IMR-90 (cell line): ENCODE measurements around the gene PCDH1. TPM values are rescaled to one million over a fixed set of nuclear protein-coding genes. Genes with fewer than 3 reads are reported as not detected.

ENCODE experiments used
- ATAC-seq: fragments of 200-7000 bp; cut with Tn5 transposase; 2 replicates; pipeline ENCODE4 v1.9.1; 2020; ENCODE audit warnings: low read depth, mild to moderate bottlenecking, moderate library complexity
- BruUV-seq: library from RNA; stranded (reverse); fragments of 400-500 nt; replicated peaks from 2 replicates; lab custom pipeline; 2021; lab: Mats Ljungman, UMichigan
- CTCF ChIA-PET: fragments of 300-600 bp; formaldehyde crosslinking; extraction: SDS; loops from one replicate; lab custom pipeline; 2021; ENCODE audit warnings: antibody characterized with exemption; lab: Yijun Ruan, JAX
- POLR2A ChIA-PET: fragments of 300-600 bp; sonication (Branson Sonifier 250); formaldehyde crosslinking; loops from one replicate; lab custom pipeline; 2022; ENCODE audit warnings: antibody characterized with exemption; ENCODE audit not compliant: unreplicated experiment; lab: Charles Lee
- DNase-seq: peaks from one replicate; pipeline ENCODE4 v3.0.0; 2013
- H2AFZ ChIP-seq: replicated peaks from 2 replicates; pipeline ENCODE3; 2013; ENCODE audit warnings: low read length, mild to moderate bottlenecking; ENCODE audit not compliant: poor library complexity
- H2AK5ac ChIP-seq: 2 replicates; pipeline ENCODE4 v1.6.1; 2013; ENCODE audit warnings: low read depth, low read length, inconsistent platforms
- H2AK9ac ChIP-seq: replicated peaks from 2 replicates; pipeline ENCODE3; 2013; ENCODE audit warnings: mild to moderate bottlenecking, low read depth, low read length, moderate library complexity; ENCODE audit not compliant: poor library complexity
- H2BK120ac ChIP-seq: 2 replicates; pipeline ENCODE4 v1.6.1; 2013; ENCODE audit warnings: low read depth, low read length, inconsistent platforms
- H2BK15ac ChIP-seq: 3 replicates; pipeline ENCODE4 v1.6.1; 2013; ENCODE audit warnings: low read depth, low read length, inconsistent platforms
- H2BK20ac ChIP-seq: 2 replicates; pipeline ENCODE4 v1.6.1; 2013; ENCODE audit warnings: low read depth, mild to moderate bottlenecking, inconsistent platforms, low read length, moderate library complexity
- H2BK5ac ChIP-seq: 2 replicates; pipeline ENCODE4 v1.6.1; 2013; ENCODE audit warnings: mild to moderate bottlenecking, low read depth, low read length, inconsistent platforms; ENCODE audit not compliant: poor library complexity, severe bottlenecking
- H3K14ac ChIP-seq: replicated peaks from 2 replicates; pipeline ENCODE4 v1.6.1; 2013; ENCODE audit warnings: low read depth, low read length, inconsistent platforms
- H3K18ac ChIP-seq: 2 replicates; pipeline ENCODE4 v1.6.1; 2013; ENCODE audit warnings: low read depth, low read length, control low read depth
- H3K23ac ChIP-seq: 2 replicates; pipeline ENCODE4 v1.6.1; 2013; ENCODE audit warnings: low read depth, low read length, inconsistent platforms
- H3K27ac ChIP-seq: 2 replicates; pipeline ENCODE4 v1.5.1; 2013; ENCODE audit warnings: mild to moderate bottlenecking, control low read depth, low read length; ENCODE audit not compliant: insufficient read depth
- H3K27me3 ChIP-seq: 2 replicates; pipeline ENCODE4 v1.6.1; 2013; ENCODE audit warnings: low read length; ENCODE audit not compliant: control insufficient read depth, insufficient read depth
- H3K36me3 ChIP-seq: 2 replicates; pipeline ENCODE4 v1.6.1; 2013; ENCODE audit warnings: low read length, mixed read lengths; ENCODE audit not compliant: control insufficient read depth, insufficient read depth
- H3K4ac ChIP-seq: 2 replicates; pipeline ENCODE4 v1.6.1; 2013; ENCODE audit warnings: low read depth, low read length, inconsistent platforms
- H3K4me1 ChIP-seq: 2 replicates; pipeline ENCODE4 v1.6.1; 2013; ENCODE audit warnings: low read length, mixed read lengths; ENCODE audit not compliant: control insufficient read depth, insufficient read depth
- H3K4me2 ChIP-seq: 2 replicates; pipeline ENCODE4 v1.6.1; 2013; ENCODE audit warnings: low read depth, mild to moderate bottlenecking, control low read depth, low read length, moderate library complexity
- H3K4me3 ChIP-seq: 2 replicates; pipeline ENCODE4 v1.5.1; 2013; ENCODE audit warnings: low read depth, mild to moderate bottlenecking, control low read depth, low read length, moderate library complexity; ENCODE audit not compliant: insufficient read depth
- H3K56ac ChIP-seq: 2 replicates; pipeline ENCODE4 v1.6.1; 2013; ENCODE audit warnings: low read length, inconsistent platforms; ENCODE audit not compliant: insufficient read depth; ENCODE audit errors: extremely low read depth
- H3K79me1 ChIP-seq, 2 experiments: 2 replicates each; pipeline ENCODE4 v1.6.1; 2013; ENCODE audit warnings: low read length in 2 of 2, inconsistent platforms in 1 of 2, low read depth in 1 of 2
- H3K9ac ChIP-seq: 2 replicates; pipeline ENCODE4 v1.6.1; 2013; ENCODE audit warnings: low read depth, low read length, control low read depth
- H3K9me1 ChIP-seq: 2 replicates; pipeline ENCODE4 v1.6.1; 2013; ENCODE audit warnings: low read length, inconsistent platforms; ENCODE audit not compliant: insufficient read depth
- H3K9me3 ChIP-seq: 2 replicates; pipeline ENCODE4 v1.6.1; 2013; ENCODE audit warnings: low read length; ENCODE audit not compliant: control insufficient read depth, insufficient read depth
- H4K20me1 ChIP-seq: 2 replicates; pipeline ENCODE4 v1.6.1; 2013; ENCODE audit warnings: low read length, inconsistent platforms; ENCODE audit not compliant: insufficient read depth
- H4K5ac ChIP-seq: 2 replicates; pipeline ENCODE4 v1.6.1; 2013; ENCODE audit warnings: mild to moderate bottlenecking, low read depth, low read length, control low read depth
- H4K8ac ChIP-seq, 2 experiments: 2 replicates each; pipeline ENCODE4 v1.6.1; 2013; ENCODE audit warnings: low read depth in 2 of 2, low read length in 2 of 2, control low read depth in 1 of 2, inconsistent platforms in 1 of 2
- H4K91ac ChIP-seq: 2 replicates; pipeline ENCODE4 v1.6.1; 2013; ENCODE audit warnings: low read depth, low read length, inconsistent platforms; ENCODE audit not compliant: insufficient read depth
- BHLHE40 ChIP-seq: fragments of 150-350 bp; IDR thresholded peaks from 2 replicates; pipeline ENCODE4 v1.6.1; 2016; ENCODE audit warnings: mild to moderate bottlenecking, low read depth, low read length
- CEBPB ChIP-seq: IDR thresholded peaks from 2 replicates; pipeline ENCODE4 v1.6.1; 2012; ENCODE audit warnings: low read depth, low read length, improper control_type of control experiment
- MAFK ChIP-seq: IDR thresholded peaks from 2 replicates; pipeline ENCODE4 v1.6.1; 2012; ENCODE audit warnings: low read depth, low read length, improper control_type of control experiment
- MAZ ChIP-seq: IDR thresholded peaks from 2 replicates; pipeline ENCODE4 v1.6.1; 2012; ENCODE audit warnings: low read depth, mild to moderate bottlenecking, low read length, improper control_type of control experiment, moderate library complexity, borderline replicate concordance
- MXI1 ChIP-seq: IDR thresholded peaks from 2 replicates; pipeline ENCODE4 v1.6.1; 2012; ENCODE audit warnings: low read depth, mild to moderate bottlenecking, low read length, moderate library complexity, borderline replicate concordance
- NFE2L2 ChIP-seq: fragments of 150-350 bp; IDR thresholded peaks from 2 replicates; pipeline ENCODE4 v1.6.1; 2016; ENCODE audit warnings: low read depth, mild to moderate bottlenecking, low read length
- POLR2A ChIP-seq: IDR thresholded peaks from 2 replicates; pipeline ENCODE4 v1.6.1; 2012; ENCODE audit warnings: mild to moderate bottlenecking, low read depth, low read length
- RAD21 ChIP-seq: IDR thresholded peaks from 2 replicates; pipeline ENCODE4 v1.6.1; 2012; ENCODE audit warnings: low read length, improper control_type of control experiment
- RCOR1 ChIP-seq: IDR thresholded peaks from 2 replicates; pipeline ENCODE4 v1.6.1; 2012; ENCODE audit warnings: mild to moderate bottlenecking, low read length, improper control_type of control experiment; ENCODE audit not compliant: insufficient replicate concordance
- RFX5 ChIP-seq: IDR thresholded peaks from 2 replicates; pipeline ENCODE4 v1.8.0; 2012; ENCODE audit warnings: low read depth, mild to moderate bottlenecking, low read length, moderate library complexity
- SMC3 ChIP-seq: fragments of 150-350 bp; IDR thresholded peaks from 2 replicates; pipeline ENCODE4 v1.6.1; 2016; ENCODE audit warnings: low read depth, mild to moderate bottlenecking, antibody characterized with exemption, low read length, moderate library complexity
- WGBS, 2 experiments: methylation state at CpG; one replicate each; pipeline versions ENCODE4 v1.1.5 to v1.1.7; 2013; ENCODE audit warnings: missing lambda C conversion rate in 2 of 2; ENCODE audit not compliant: insufficient read length in 1 of 2; ENCODE audit errors: extremely low coverage in 2 of 2; 5-methylcytosine and 5-hydroxymethylcytosine counted together
- dilution Hi-C: fragments of 300-500 bp; cut with HindIII; formaldehyde crosslinking; loops from one replicate; pipeline ENCODE4 v1.14.3; 2018; ENCODE audit warnings: low sequenced_read_pairs; ENCODE audit not compliant: unreplicated experiment
- in situ Hi-C: fragments of 300-500 bp; cut with MboI; formaldehyde crosslinking; loops from 3 replicates; pipeline ENCODE4 v1.14.3; 2019; ENCODE audit warnings: low sequenced_read_pairs, inconsistent platforms, mixed read lengths
- intact Hi-C: fragments of 100-400 bp; cut with micrococcal nuclease; formaldehyde crosslinking; loops from 2 replicates; pipeline ENCODE4 v1.10.0; 2022
- polyA plus RNA-seq, 3 experiments: library from polyadenylated mRNA; depleted of rRNA; stranded (reverse); fragments of >200 nt; gene quantifications; 2 replicates each; pipeline ENCODE4 v1.2.3, GENCODE V29; 2012; ENCODE audit warnings: low replicate concordance in 1 of 3
- total RNA-seq: library from RNA; depleted of rRNA; stranded (reverse); fragments of >200 nt; gene quantifications from 2 replicates; pipeline ENCODE4 v1.2.3, GENCODE V29; 2012
- TF ChIP-seq, protein P1 (sequence below): conservative IDR thresholded peaks from 2 replicates; pipeline ENCODE4 v1.5.1; 2012; ENCODE audit warnings: mild to moderate bottlenecking, low read depth, low read length, improper control_type of control experiment

Gene PCDH1
- total and polyA plus RNA-seq, 2 of the 4 experiments (the other 2 are of a cell fraction): 0.74 to 0.90 TPM

DNA sequence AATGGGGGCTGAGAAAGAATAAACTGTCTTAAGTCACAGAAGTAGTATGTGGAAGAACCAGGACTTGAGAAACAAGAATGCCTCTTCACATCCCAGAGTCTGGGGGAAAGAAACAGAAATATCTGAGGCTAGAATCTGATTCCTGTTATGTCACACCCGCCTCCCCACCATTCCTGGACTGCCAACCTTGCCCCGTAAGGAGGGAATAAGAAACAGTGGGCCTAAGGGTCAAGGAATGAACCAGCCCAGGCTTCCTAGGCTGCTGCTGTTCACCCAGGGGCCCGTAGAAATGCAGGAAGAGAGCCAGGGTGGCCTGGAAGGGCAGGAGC lies 4.3 kb downstream of the PCDH1 start (continued):
- TF ChIP-seq, protein P1, sequence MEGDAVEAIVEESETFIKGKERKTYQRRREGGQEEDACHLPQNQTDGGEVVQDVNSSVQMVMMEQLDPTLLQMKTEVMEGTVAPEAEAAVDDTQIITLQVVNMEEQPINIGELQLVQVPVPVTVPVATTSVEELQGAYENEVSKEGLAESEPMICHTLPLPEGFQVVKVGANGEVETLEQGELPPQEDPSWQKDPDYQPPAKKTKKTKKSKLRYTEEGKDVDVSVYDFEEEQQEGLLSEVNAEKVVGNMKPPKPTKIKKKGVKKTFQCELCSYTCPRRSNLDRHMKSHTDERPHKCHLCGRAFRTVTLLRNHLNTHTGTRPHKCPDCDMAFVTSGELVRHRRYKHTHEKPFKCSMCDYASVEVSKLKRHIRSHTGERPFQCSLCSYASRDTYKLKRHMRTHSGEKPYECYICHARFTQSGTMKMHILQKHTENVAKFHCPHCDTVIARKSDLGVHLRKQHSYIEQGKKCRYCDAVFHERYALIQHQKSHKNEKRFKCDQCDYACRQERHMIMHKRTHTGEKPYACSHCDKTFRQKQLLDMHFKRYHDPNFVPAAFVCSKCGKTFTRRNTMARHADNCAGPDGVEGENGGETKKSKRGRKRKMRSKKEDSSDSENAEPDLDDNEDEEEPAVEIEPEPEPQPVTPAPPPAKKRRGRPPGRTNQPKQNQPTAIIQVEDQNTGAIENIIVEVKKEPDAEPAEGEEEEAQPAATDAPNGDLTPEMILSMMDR: no peak
- no peak for TF ChIP-seq CEBPB

GRCh38 chr5:141872496-141873356 lies 5.5 kb downstream of the PCDH1 start:
- dilution Hi-C loops: no loop called here
- Histone ChIP-seq H4K5ac (no peak overlapping the region), H3K23ac (no peak overlapping the region), H2BK5ac (no peak overlapping the region), H3K27ac (no peak overlapping the region), H3K27me3 (peaks cover 78% of the 10 kb centered on the region), H3K18ac (no peak overlapping the region), H2BK120ac (no peak overlapping the region), H2BK15ac (no peak overlapping the region), H3K9ac (no peak overlapping the region), H3K9me3 (0 out of 2 replicates have a peak, but pooled peaks cover 2% of the 10 kb centered on the region), H3K79me1 (no peaks in the 10 kb centered on the region), H3K36me3 (no peaks in the 10 kb centered on the region), H2AK9ac (no peak overlapping the region), H3K14ac (no peak overlapping the region), H3K4me1 (peaks cover 4% of the 10 kb centered on the region; the same call in 1 of the 2 replicates), H3K56ac (no peak overlapping the region), H2AFZ (no peak overlapping the region), H2AK5ac (no peak overlapping the region), H2BK20ac (no peak overlapping the region), H4K91ac (no peak overlapping the region), H3K9me1 (peaks cover 7% of the 10 kb centered on the region; the same call in 1 of the 2 replicates), H3K4me3 (no peak overlapping the region), H3K4ac (no peak overlapping the region), H3K4me2 (no peak overlapping the region), H4K8ac (no peak overlapping the region), H4K20me1 (peaks cover 2% of the 10 kb centered on the region; the same call in 1 of the 2 replicates)
- no TSS peak for BruUV-seq
- intact Hi-C loops: no loop called here
- ChIA-PET POLR2A (no interaction called here), CTCF (interaction anchor here (0.6 kb wide), 1 partner anchor 41 kb away, joined by 3 read pairs; no protein-coding TSS in a partner anchor)
- in situ Hi-C loops: no loop called here
- WGBS, 2 experiments: 17% methylated on average over 2 of the region's 15 CpGs; no CpG with 5 or more reads in 1 of the 2 experiments
- ATAC-seq (no peak), DNase-seq (no peak)
- TF ChIP-seq MXI1 (no peak), RCOR1 (no peak), NFE2L2 (no peak), SMC3 (no peak), MAZ (no peak), RFX5 (no peak), BHLHE40 (no peak), MAFK (no peak), RAD21 (no peak), POLR2A (no peak)
- TF ChIP-seq, protein P1: no peak
